ENCODE results near the gene TRAPPC12.

Gene TRAPPC12

GRCh38 chr2:3441465-3441864 is 62.0 kb downstream of the TRAPPC12 start:
- no peak overlapping the region for H3K4ac ChIP-seq (ENCODE audit: low read depth in 1 of 2, low read length in 2 of 2)
- no peak overlapping the region for H3K27ac ChIP-seq (ENCODE audit: low read length, poor library complexity, severe bottlenecking)
- H3K23ac ChIP-seq (ENCODE audit: low read length in 2 of 2): no peak overlapping the region
- H3K4me3 ChIP-seq (ENCODE audit: insufficient read depth in 1 of 2, low read depth in 1 of 2, low read length in 2 of 2): no peak overlapping the region
- peaks cover 20% of the 10 kb centered on the region for H3K79me1 ChIP-seq (replicated peaks; ENCODE audit: low read length, poor library complexity, severe bottlenecking)
- H2BK5ac ChIP-seq (ENCODE audit: low read depth, low read length, poor library complexity, severe bottlenecking): no peak overlapping the region
- H3K36me3 ChIP-seq (ENCODE audit: control insufficient read depth in 1 of 2, insufficient read depth in 2 of 2, low read depth in 1 of 2, low read length in 2 of 2): peaks cover 23 to 32% of the 10 kb centered on the region in 2 experiments
- H2AFZ ChIP-seq (ENCODE audit: low read depth, low read length): no peak overlapping the region
- no peak for DNase-seq
- no peak overlapping the region for H2BK120ac ChIP-seq (ENCODE audit: low read depth, low read length)
- no peak overlapping the region for H2AK5ac ChIP-seq (ENCODE audit: low read length, severe bottlenecking)
- H2BK15ac ChIP-seq (ENCODE audit: low read depth, poor library complexity, severe bottlenecking): no peak overlapping the region
- no peak overlapping the region for H3K18ac ChIP-seq (ENCODE audit: low read depth in 1 of 2, low read length in 2 of 2)
- no peak overlapping the region for H3K14ac ChIP-seq (ENCODE audit: low read length in 2 of 2)
- no peak overlapping the region for H2BK12ac ChIP-seq (ENCODE audit: low read length in 2 of 2)
- H3K9me3 ChIP-seq (ENCODE audit: control insufficient read depth, low read length): peaks cover 3% of the 10 kb centered on the region
- no peaks in the 10 kb centered on the region for H3K4me1 ChIP-seq (ENCODE audit: control insufficient read depth, insufficient read depth, low read depth, low read length)
- no peak overlapping the region for H3K4me2 ChIP-seq (ENCODE audit: low read length, poor library complexity, severe bottlenecking)
- H4K91ac ChIP-seq (ENCODE audit: low read length): no peak overlapping the region
- no peak overlapping the region for H3K9ac ChIP-seq (ENCODE audit: low read length)
- H3K27me3 ChIP-seq (ENCODE audit: control insufficient read depth in 1 of 2, insufficient read depth in 1 of 2, low read length in 2 of 2): no peaks in the 10 kb centered on the region
- no peak overlapping the region for H4K8ac ChIP-seq (ENCODE audit: low read length)

GRCh38 chr2:3442185-3442584 is 62.7 kb downstream of the TRAPPC12 start:
- Histone ChIP-seq H3K4me2 (ENCODE audit: low read length, poor library complexity, severe bottlenecking) (no peak overlapping the region), H3K23ac (ENCODE audit: low read length in 2 of 2) (no peak overlapping the region), H3K4me1 (ENCODE audit: control insufficient read depth, insufficient read depth, low read depth, low read length) (no peaks in the 10 kb centered on the region), H3K4ac (ENCODE audit: low read depth in 1 of 2, low read length in 2 of 2) (no peak overlapping the region), H3K9ac (ENCODE audit: low read length) (no peak overlapping the region), H4K8ac (ENCODE audit: low read length) (no peak overlapping the region), H3K36me3 (ENCODE audit: control insufficient read depth in 1 of 2, insufficient read depth in 2 of 2, low read depth in 1 of 2, low read length in 2 of 2) (peaks cover 30 to 38% of the 10 kb centered on the region in 2 experiments), H3K9me3 (ENCODE audit: control insufficient read depth, low read length) (peaks cover 7% of the 10 kb centered on the region), H2BK5ac (ENCODE audit: low read depth, low read length, poor library complexity, severe bottlenecking) (no peak overlapping the region), H2BK12ac (ENCODE audit: low read length in 2 of 2) (no peak overlapping the region), H2AFZ (ENCODE audit: low read depth, low read length) (no peak overlapping the region), H3K27me3 (ENCODE audit: control insufficient read depth in 1 of 2, insufficient read depth in 1 of 2, low read length in 2 of 2) (no peaks in the 10 kb centered on the region), H3K4me3 (ENCODE audit: insufficient read depth in 1 of 2, low read depth in 1 of 2, low read length in 2 of 2) (no peak overlapping the region), H2BK15ac (ENCODE audit: low read depth, poor library complexity, severe bottlenecking) (no peak overlapping the region), H3K79me1 (replicated peaks; ENCODE audit: low read length, poor library complexity, severe bottlenecking) (peaks cover 21% of the 10 kb centered on the region), H2AK5ac (ENCODE audit: low read length, severe bottlenecking) (no peak overlapping the region), H2BK120ac (ENCODE audit: low read depth, low read length) (no peak overlapping the region), H3K14ac (ENCODE audit: low read length in 2 of 2) (no peak overlapping the region), H4K91ac (ENCODE audit: low read length) (no peak overlapping the region), H3K18ac (ENCODE audit: low read depth in 1 of 2, low read length in 2 of 2) (no peak overlapping the region), H3K27ac (ENCODE audit: low read length, poor library complexity, severe bottlenecking) (no peak overlapping the region)
- no peak for DNase-seq
- WGBS: 97% methylated on average over 5 of the region's 6 CpGs

GRCh38 chr2:3443083-3443482 is 63.6 kb downstream of the TRAPPC12 start:
- Histone ChIP-seq H4K8ac (ENCODE audit: low read length) (no peak overlapping the region), H3K18ac (ENCODE audit: low read depth in 1 of 2, low read length in 2 of 2) (no peak overlapping the region), H3K27ac (ENCODE audit: low read length, poor library complexity, severe bottlenecking) (no peak overlapping the region), H2BK12ac (ENCODE audit: low read length in 2 of 2) (no peak overlapping the region), H3K9me3 (ENCODE audit: control insufficient read depth, low read length) (peaks cover 7% of the 10 kb centered on the region), H4K91ac (ENCODE audit: low read length) (no peak overlapping the region), H3K4me3 (ENCODE audit: insufficient read depth in 1 of 2, low read depth in 1 of 2, low read length in 2 of 2) (no peak overlapping the region), H3K36me3 (ENCODE audit: control insufficient read depth in 1 of 2, insufficient read depth in 2 of 2, low read depth in 1 of 2, low read length in 2 of 2) (peaks cover 39 to 47% of the 10 kb centered on the region in 2 experiments), H2AFZ (ENCODE audit: low read depth, low read length) (no peak overlapping the region), H3K4me2 (ENCODE audit: low read length, poor library complexity, severe bottlenecking) (no peak overlapping the region), H2BK120ac (ENCODE audit: low read depth, low read length) (no peak overlapping the region), H3K4me1 (ENCODE audit: control insufficient read depth, insufficient read depth, low read depth, low read length) (no peaks in the 10 kb centered on the region), H3K4ac (ENCODE audit: low read depth in 1 of 2, low read length in 2 of 2) (no peak overlapping the region), H3K79me1 (replicated peaks; ENCODE audit: low read length, poor library complexity, severe bottlenecking) (peaks cover 24% of the 10 kb centered on the region), H3K23ac (ENCODE audit: low read length in 2 of 2) (no peak overlapping the region), H3K14ac (ENCODE audit: low read length in 2 of 2) (no peak overlapping the region), H2AK5ac (ENCODE audit: low read length, severe bottlenecking) (no peak overlapping the region), H3K9ac (ENCODE audit: low read length) (no peak overlapping the region), H2BK15ac (ENCODE audit: low read depth, poor library complexity, severe bottlenecking) (no peak overlapping the region), H2BK5ac (ENCODE audit: low read depth, low read length, poor library complexity, severe bottlenecking) (no peak overlapping the region), H3K27me3 (ENCODE audit: control insufficient read depth in 1 of 2, insufficient read depth in 1 of 2, low read length in 2 of 2) (no peaks in the 10 kb centered on the region)
- WGBS: 98% methylated on average over 11 of the region's 11 CpGs
- no peak for DNase-seq

- H2AFZ ChIP-seq (ENCODE audit: low read depth, low read length): no peak overlapping the region
- H3K4me3 ChIP-seq (ENCODE audit: insufficient read depth in 1 of 2, low read depth in 1 of 2, low read length in 2 of 2): no peak overlapping the region
- no peak overlapping the region for H2AK5ac ChIP-seq (ENCODE audit: low read length, severe bottlenecking)
- H3K36me3 ChIP-seq (ENCODE audit: control insufficient read depth in 1 of 2, insufficient read depth in 2 of 2, low read depth in 1 of 2, low read length in 2 of 2): peaks cover 42 to 47% of the 10 kb centered on the region in 2 experiments
- no peak overlapping the region for H3K9ac ChIP-seq (ENCODE audit: low read length)
- H2BK120ac ChIP-seq (ENCODE audit: low read depth, low read length): no peak overlapping the region
- H3K79me1 ChIP-seq (replicated peaks; ENCODE audit: low read length, poor library complexity, severe bottlenecking): peaks cover 24% of the 10 kb centered on the region
- H3K9me3 ChIP-seq (ENCODE audit: control insufficient read depth, low read length): peaks cover 7% of the 10 kb centered on the region
- H3K27me3 ChIP-seq (ENCODE audit: control insufficient read depth in 1 of 2, insufficient read depth in 1 of 2, low read length in 2 of 2): no peaks in the 10 kb centered on the region
- H3K18ac ChIP-seq (ENCODE audit: low read depth in 1 of 2, low read length in 2 of 2): no peak overlapping the region
- H4K8ac ChIP-seq (ENCODE audit: low read length): no peak overlapping the region
- 95% methylated on average over 18 of the region's 18 CpGs for WGBS
- H3K27ac ChIP-seq (ENCODE audit: low read length, poor library complexity, severe bottlenecking): no peak overlapping the region
- no peak overlapping the region for H4K91ac ChIP-seq (ENCODE audit: low read length)
- no peak overlapping the region for H2BK15ac ChIP-seq (ENCODE audit: low read depth, poor library complexity, severe bottlenecking)
- no peak overlapping the region for H2BK5ac ChIP-seq (ENCODE audit: low read depth, low read length, poor library complexity, severe bottlenecking)
- H3K4me2 ChIP-seq (ENCODE audit: low read length, poor library complexity, severe bottlenecking): no peak overlapping the region
- H3K4ac ChIP-seq (ENCODE audit: low read depth in 1 of 2, low read length in 2 of 2): no peak overlapping the region
- H2BK12ac ChIP-seq (ENCODE audit: low read length in 2 of 2): no peak overlapping the region
- no peak overlapping the region for H3K14ac ChIP-seq (ENCODE audit: low read length in 2 of 2)
- no peaks in the 10 kb centered on the region for H3K4me1 ChIP-seq (ENCODE audit: control insufficient read depth, insufficient read depth, low read depth, low read length)
- DNase-seq: no peak
- H3K23ac ChIP-seq (ENCODE audit: low read length in 2 of 2): no peak overlapping the region
Measured at GRCh38 chr2:3443506-3444084, 64.1 kb downstream of the TRAPPC12 start.

Measured in mesenchymal stem cell (in vitro differentiated cells and primary cell).